Endodermal cell (in vitro differentiated cells): ENCODE measurements around the gene NT5E. TPM values are rescaled to one million over a fixed set of nuclear protein-coding genes. Genes with fewer than 3 reads are reported as not detected.

Source experiments
- DNase-seq: peaks from one replicate; pipeline ENCODE4 v3.0.0-alpha.2; 2017
- H3K27ac ChIP-seq: 2 replicates; pipeline ENCODE4 v1.5.1; 2013; ENCODE audit warnings: mild to moderate bottlenecking, low read depth, low read length, moderate library complexity
- H3K27me3 ChIP-seq: 2 replicates; pipeline ENCODE4 v1.6.1; 2013; ENCODE audit warnings: mild to moderate bottlenecking, low read length, moderate library complexity; ENCODE audit not compliant: insufficient read depth, control insufficient read depth, poor library complexity, severe bottlenecking
- H3K36me3 ChIP-seq: 2 replicates; pipeline ENCODE4 v1.7.0; 2013; ENCODE audit warnings: mild to moderate bottlenecking, low read length, moderate library complexity; ENCODE audit not compliant: control insufficient read depth, insufficient read depth
- H3K4me1 ChIP-seq: one replicate; pipeline ENCODE4 v1.7.0; 2013; ENCODE audit warnings: low read length; ENCODE audit not compliant: control insufficient read depth, insufficient read depth
- H3K4me3 ChIP-seq: 2 replicates; pipeline ENCODE4 v1.5.1; 2013; ENCODE audit warnings: mild to moderate bottlenecking, low read length, moderate library complexity
- H3K9ac ChIP-seq: 2 replicates; pipeline ENCODE4 v1.6.1; 2013; ENCODE audit warnings: mild to moderate bottlenecking, low read length, moderate library complexity; ENCODE audit not compliant: poor library complexity, severe bottlenecking; ENCODE audit errors: extremely low read depth
- H3K9me3 ChIP-seq: 2 replicates; pipeline ENCODE4 v1.6.1; 2013; ENCODE audit warnings: mild to moderate bottlenecking, low read length, moderate library complexity; ENCODE audit not compliant: control insufficient read depth
- H3K27ac Mint-ChIP-seq: 2 replicates; pipeline ENCODE4 v1.8.0; 2020; ENCODE audit warnings: mixed read lengths
- H3K27me3 Mint-ChIP-seq: 2 replicates; pipeline ENCODE4 v1.8.0; 2021; ENCODE audit warnings: mild to moderate bottlenecking, mixed read lengths; ENCODE audit not compliant: insufficient read depth
- H3K36me3 Mint-ChIP-seq: 2 replicates; pipeline ENCODE4 v1.8.0; 2020; ENCODE audit warnings: low read depth, mixed read lengths
- H3K4me1 Mint-ChIP-seq: 2 replicates; pipeline ENCODE4 v1.8.0; 2020; ENCODE audit warnings: mixed read lengths
- H3K4me3 Mint-ChIP-seq: 2 replicates; pipeline ENCODE4 v1.8.0; 2020; ENCODE audit warnings: mild to moderate bottlenecking, moderate library complexity, mixed read lengths
- H3K9me3 Mint-ChIP-seq: 2 replicates; pipeline ENCODE4 v1.8.0; 2020; ENCODE audit warnings: mild to moderate bottlenecking, mixed read lengths
- WGBS, 2 experiments: methylation state at CpG; one replicate each; pipeline versions ENCODE4 v1.1.5 to v1.1.7; 2013; ENCODE audit warnings: missing lambda C conversion rate in 2 of 2, mixed read lengths in 1 of 2; ENCODE audit not compliant: insufficient coverage in 1 of 2, insufficient read length in 1 of 2; 5-methylcytosine and 5-hydroxymethylcytosine counted together
- total RNA-seq, 2 donors: library from RNA; stranded (reverse); fragmentation: NEBNext Ultra II Directional in 1 of 2; extraction: Animal tissue kit (Norgen Biotek cat#: 25700) in 1 of 2; gene quantifications; 2 replicates in 1 of 2; 3 replicates in 1 of 2; pipeline ENCODE4 v1.2.1, GENCODE V29; 2021
- TF ChIP-seq, protein P1 (sequence below): fragments of 200-600 bp; sonication (generic); conservative IDR thresholded peaks from 2 replicates; pipeline ENCODE4 v1.5.0; 2021; ENCODE audit warnings: antibody characterized with exemption, mild to moderate bottlenecking

The NT5E gene
- total RNA-seq, 2 donors from 2014 or later, result 0.33 to 0.75 TPM

DNA sequence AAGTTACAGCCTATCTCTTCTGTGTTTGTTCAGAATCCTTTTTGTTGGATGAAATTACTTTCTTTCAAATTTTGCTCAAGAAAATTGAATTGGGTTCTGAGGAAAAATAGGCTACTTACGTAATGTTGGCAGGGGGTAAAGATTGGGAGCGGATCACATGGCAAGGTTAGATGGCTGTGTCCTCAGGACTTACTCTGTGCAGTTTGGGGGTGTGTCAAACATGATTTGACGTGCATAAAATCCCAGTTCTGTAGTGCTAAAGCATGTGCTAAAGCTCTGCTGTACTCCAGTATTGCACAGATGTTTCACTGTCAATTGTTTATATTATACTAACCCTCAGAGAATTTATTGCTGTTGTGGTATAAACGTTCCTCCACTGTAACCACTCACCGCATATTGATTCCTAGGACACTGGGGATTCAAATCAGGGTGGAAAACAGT lies 2.6 kb downstream of the NT5E start:
- H3K4me3 ChIP-seq, result no peak overlapping the region
- H3K27ac Mint-ChIP-seq, result no peak overlapping the region

DNA sequence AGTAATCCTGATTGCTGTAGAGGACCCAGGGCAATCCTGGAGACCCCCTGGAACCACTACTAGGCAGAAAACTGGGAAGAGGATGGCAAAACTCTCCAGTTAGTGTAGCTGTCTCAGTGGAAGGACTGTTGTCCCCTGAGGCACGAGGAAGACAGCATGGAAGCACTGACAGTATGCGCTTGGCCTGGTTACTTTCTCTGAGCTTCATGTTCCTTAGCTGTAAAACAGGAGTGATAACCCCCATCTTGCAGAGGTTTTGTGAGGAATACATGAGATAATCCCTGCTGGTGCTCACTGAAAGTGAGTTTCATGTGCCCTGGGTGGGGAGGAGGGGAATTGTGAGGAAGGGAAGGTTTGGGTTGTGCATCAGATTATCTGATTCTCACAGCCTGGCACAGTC lies 3.2 kb downstream of the NT5E start:
- Histone ChIP-seq H3K27me3 (peaks cover 67% of the 10 kb centered on the region), H3K4me3 (no peak overlapping the region), H3K9me3 (no peaks in the 10 kb centered on the region), H3K36me3 (no peaks in the 10 kb centered on the region), H3K9ac (no peak overlapping the region), H3K27ac (no peak overlapping the region), H3K4me1 (no peaks in the 10 kb centered on the region)
- WGBS, 2 experiments, result 67 to 91% methylated on average over 1 to 2 of the region's 2 CpGs
- H3K27me3 Mint-ChIP-seq, result peaks cover 79% of the 10 kb centered on the region
- no peaks in the 10 kb centered on the region for H3K36me3 Mint-ChIP-seq
- no peak overlapping the region for H3K27ac Mint-ChIP-seq
- DNase-seq, result no peak
- H3K9me3 Mint-ChIP-seq, result no peaks in the 10 kb centered on the region
- peaks cover 39% of the 10 kb centered on the region for H3K4me1 Mint-ChIP-seq
- no peak overlapping the region for H3K4me3 Mint-ChIP-seq
- TF ChIP-seq, protein P1, sequence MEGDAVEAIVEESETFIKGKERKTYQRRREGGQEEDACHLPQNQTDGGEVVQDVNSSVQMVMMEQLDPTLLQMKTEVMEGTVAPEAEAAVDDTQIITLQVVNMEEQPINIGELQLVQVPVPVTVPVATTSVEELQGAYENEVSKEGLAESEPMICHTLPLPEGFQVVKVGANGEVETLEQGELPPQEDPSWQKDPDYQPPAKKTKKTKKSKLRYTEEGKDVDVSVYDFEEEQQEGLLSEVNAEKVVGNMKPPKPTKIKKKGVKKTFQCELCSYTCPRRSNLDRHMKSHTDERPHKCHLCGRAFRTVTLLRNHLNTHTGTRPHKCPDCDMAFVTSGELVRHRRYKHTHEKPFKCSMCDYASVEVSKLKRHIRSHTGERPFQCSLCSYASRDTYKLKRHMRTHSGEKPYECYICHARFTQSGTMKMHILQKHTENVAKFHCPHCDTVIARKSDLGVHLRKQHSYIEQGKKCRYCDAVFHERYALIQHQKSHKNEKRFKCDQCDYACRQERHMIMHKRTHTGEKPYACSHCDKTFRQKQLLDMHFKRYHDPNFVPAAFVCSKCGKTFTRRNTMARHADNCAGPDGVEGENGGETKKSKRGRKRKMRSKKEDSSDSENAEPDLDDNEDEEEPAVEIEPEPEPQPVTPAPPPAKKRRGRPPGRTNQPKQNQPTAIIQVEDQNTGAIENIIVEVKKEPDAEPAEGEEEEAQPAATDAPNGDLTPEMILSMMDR, result no peak

More for the DNA sequence above, 2.6 kb downstream of the NT5E start:
- H3K27me3 ChIP-seq, result peaks cover 73% of the 10 kb centered on the region
- TF ChIP-seq, protein P1, result no peak
- no peaks in the 10 kb centered on the region for H3K9me3 ChIP-seq
- DNase-seq, result no peak
- no peak overlapping the region for H3K9ac ChIP-seq
- Mint-ChIP-seq H3K9me3 (no peaks in the 10 kb centered on the region), H3K36me3 (no peaks in the 10 kb centered on the region), H3K4me3 (no peak overlapping the region), H3K4me1 (peaks cover 36% of the 10 kb centered on the region), H3K27me3 (peaks cover 85% of the 10 kb centered on the region)
- no peaks in the 10 kb centered on the region for H3K4me1 ChIP-seq
- no peak overlapping the region for H3K27ac ChIP-seq
- no peaks in the 10 kb centered on the region for H3K36me3 ChIP-seq
- 92 to 100% methylated on average over 4 to 5 of the region's 5 CpGs for WGBS, 2 experiments

DNA sequence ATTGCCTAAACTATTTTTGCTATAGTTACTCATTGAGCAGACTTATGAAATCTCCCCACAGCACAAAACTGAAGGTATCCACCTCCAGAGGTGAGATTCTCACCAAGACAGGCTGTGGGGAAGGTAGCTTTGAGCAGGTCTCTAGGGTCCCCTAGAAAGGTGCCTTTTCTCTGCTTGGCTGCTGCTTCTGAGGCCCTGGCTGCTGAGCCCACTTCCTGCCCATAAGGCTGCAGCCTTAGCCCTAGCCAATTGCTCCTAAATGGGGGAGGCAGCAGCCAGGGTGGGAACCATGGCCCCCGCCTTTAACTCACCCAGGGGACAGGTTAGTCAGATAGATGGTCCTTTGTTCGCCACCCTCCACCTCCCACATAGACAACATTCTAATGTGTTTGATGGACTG lies 3.6 kb downstream of the NT5E start:
- Histone ChIP-seq H3K9ac (no peak overlapping the region), H3K9me3 (no peaks in the 10 kb centered on the region), H3K4me1 (no peaks in the 10 kb centered on the region), H3K4me3 (no peak overlapping the region), H3K27ac (no peak overlapping the region), H3K36me3 (no peaks in the 10 kb centered on the region), H3K27me3 (peaks cover 63% of the 10 kb centered on the region)
- TF ChIP-seq, protein P1, result no peak
- Mint-ChIP-seq H3K4me3 (no peak overlapping the region), H3K4me1 (peaks cover 43% of the 10 kb centered on the region), H3K9me3 (no peaks in the 10 kb centered on the region), H3K27me3 (peaks cover 75% of the 10 kb centered on the region), H3K36me3 (no peaks in the 10 kb centered on the region), H3K27ac (no peak overlapping the region)
- no peak for DNase-seq
- WGBS, 2 experiments, result 92% methylated on average over 1 of the region's 2 CpGs; no CpG with 5 or more reads in 1 of the 2 experiments
